BE2C (cell line): ENCODE data around the gene C19orf81.

Experiments used
- DNase-seq: peaks from one replicate; pipeline ENCODE4 v3.0.0-alpha.2; 2020
- H3K27me3 ChIP-seq: fragments of 250-450 bp; sonication (Bioruptor Pico); 2 replicates; pipeline ENCODE4 v1.5.1; 2020; ENCODE audit warnings: mild to moderate bottlenecking
- H3K36me3 ChIP-seq: fragments of 250-450 bp; sonication (Bioruptor Pico); 2 replicates; pipeline ENCODE4 v1.5.1; 2020; ENCODE audit warnings: mild to moderate bottlenecking
- H3K4me1 ChIP-seq: fragments of 250-450 bp; sonication (Bioruptor Pico); 2 replicates; pipeline ENCODE4 v1.5.1; 2020
- H3K4me3 ChIP-seq: 2 replicates; pipeline ENCODE4 v1.5.1; 2011; ENCODE audit warnings: low read depth, low read length
- H3K9me3 ChIP-seq: fragments of 250-450 bp; sonication (Bioruptor Pico); 2 replicates; pipeline ENCODE4 v1.5.1; 2020
- CTCF ChIP-seq: IDR thresholded peaks from 2 replicates; pipeline ENCODE4 v1.5.1; 2012; ENCODE audit warnings: mild to moderate bottlenecking, low read depth, low read length

The C19orf81 gene

DNA sequence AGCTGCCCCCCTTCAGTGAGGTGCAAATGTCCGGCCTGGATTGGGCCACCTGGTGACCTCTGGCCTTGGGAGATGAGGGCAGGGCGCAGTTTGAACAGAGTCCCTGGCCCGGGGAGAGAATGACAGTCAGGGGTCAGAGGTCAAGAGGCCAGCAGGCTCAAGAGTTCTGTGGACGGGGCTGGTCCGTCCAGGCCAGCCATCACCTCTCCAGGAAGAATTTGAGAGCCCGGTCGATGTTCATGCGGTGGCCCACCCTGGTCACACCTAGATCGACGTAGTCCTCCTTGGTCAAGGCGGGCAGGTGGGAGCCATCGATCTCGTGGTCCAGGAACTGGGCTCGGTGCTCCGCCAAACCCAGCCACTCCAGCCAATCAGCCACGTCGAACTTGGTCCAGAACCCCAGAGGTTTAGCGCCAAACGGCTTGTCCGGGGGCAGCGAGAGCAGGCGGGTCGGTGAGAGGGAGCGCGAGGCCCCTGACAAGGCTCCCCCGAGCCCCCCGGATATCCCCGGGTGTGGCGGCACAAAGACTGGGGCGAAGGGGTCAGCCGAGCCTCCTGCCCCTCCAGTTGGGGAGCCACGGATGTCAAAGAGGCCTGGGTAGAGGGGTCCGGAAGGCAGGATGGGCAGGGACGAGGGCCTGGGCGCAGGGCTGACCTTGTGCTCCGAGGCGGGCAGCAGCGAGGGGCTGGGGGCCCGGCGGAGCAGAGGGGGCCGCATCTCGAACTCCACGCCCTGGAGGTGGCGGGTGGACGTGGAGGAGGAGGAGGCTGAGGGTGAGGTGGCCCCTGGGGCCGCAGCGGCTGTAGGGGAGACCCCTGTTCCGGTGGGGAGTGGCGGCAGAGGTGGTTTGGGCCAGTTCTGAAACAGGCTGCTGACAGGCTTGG, 12.8 kb downstream of the C19orf81 start:
- Histone ChIP-seq H3K9me3 (no peaks in the 10 kb centered on the region), H3K4me3 (no peak overlapping the region), H3K4me1 (no peaks in the 10 kb centered on the region), H3K36me3 (peaks cover 3% of the 10 kb centered on the region), H3K27me3 (no peaks in the 10 kb centered on the region)
- DNase-seq: no peak
- TF ChIP-seq CTCF: no peak

DNA sequence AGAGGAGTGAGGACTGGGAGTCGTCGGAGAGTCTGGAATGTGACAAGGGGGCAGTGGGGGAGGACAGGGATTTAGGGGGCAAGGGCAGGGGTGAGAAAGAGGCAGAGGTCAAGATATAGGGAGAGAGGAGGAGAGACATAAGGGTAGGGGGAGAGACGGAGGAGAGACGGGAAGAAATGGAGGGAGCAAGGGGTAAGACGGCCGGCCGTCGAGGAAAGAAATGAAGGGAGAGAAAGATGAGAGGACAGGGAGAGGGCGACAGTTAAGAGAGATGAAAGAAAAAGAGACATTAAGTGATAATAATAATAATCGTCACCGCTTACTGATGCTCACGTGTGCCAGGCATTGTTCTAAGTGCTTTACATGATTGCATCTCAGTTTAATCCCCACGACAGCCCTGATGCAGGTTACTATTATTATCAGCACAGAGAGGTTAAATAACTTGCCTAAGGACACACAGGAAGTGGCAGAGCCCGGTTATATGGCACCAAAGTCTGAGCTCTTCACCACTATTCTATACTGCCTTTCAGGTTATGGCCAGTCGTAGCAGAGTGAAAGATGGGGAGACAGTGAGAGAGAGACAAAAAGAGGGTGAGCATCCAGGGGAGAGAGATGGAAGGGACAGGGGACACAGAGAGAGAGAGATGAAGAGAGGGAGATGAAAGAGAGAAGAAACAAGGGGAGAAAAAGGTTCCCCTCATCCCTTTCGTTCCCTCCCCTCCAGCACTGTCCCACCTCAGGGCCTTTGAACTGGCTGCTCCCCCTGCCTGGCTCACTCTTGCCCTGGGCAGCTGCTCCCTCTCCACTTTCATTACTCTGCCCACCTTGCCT, 13.6 kb downstream of the C19orf81 start:
- H3K4me3 ChIP-seq: no peak overlapping the region
- peaks cover 3% of the 10 kb centered on the region for H3K36me3 ChIP-seq
- no peak for DNase-seq
- no peak for TF ChIP-seq CTCF
- H3K4me1 ChIP-seq: no peaks in the 10 kb centered on the region
- no peaks in the 10 kb centered on the region for H3K27me3 ChIP-seq
- H3K9me3 ChIP-seq: no peaks in the 10 kb centered on the region

DNA sequence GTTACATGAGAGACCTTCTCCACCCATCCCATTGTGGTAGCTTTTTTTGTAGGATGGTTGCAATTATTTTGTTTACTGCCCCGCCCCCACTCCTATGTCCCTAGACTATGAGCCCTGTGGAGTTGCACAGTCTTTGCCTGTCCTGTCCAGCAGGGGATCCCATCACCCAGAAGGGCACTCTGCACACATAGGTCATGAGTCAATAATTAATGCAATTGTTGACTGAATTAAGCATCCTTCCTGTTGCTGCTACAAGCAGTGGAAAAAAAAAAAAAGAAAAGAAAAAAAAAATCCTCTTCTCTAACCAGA, 14.2 kb downstream of the C19orf81 start:
- Histone ChIP-seq H3K4me3 (no peak overlapping the region), H3K27me3 (no peaks in the 10 kb centered on the region), H3K9me3 (no peaks in the 10 kb centered on the region), H3K36me3 (peaks cover 3% of the 10 kb centered on the region), H3K4me1 (no peaks in the 10 kb centered on the region)
- TF ChIP-seq CTCF: peak; percentile 59
- DNase-seq: peak; percentile 48

- H3K36me3 ChIP-seq: peaks cover 3% of the 10 kb centered on the region
- H3K27me3 ChIP-seq: no peaks in the 10 kb centered on the region
- H3K4me3 ChIP-seq: no peak overlapping the region
- H3K4me1 ChIP-seq: no peaks in the 10 kb centered on the region
- DNase-seq: no peak
- TF ChIP-seq CTCF: no peak
- H3K9me3 ChIP-seq: no peaks in the 10 kb centered on the region
Observed at GRCh38 chr19:50664204-50664603, 15.0 kb downstream of the C19orf81 start.

DNA sequence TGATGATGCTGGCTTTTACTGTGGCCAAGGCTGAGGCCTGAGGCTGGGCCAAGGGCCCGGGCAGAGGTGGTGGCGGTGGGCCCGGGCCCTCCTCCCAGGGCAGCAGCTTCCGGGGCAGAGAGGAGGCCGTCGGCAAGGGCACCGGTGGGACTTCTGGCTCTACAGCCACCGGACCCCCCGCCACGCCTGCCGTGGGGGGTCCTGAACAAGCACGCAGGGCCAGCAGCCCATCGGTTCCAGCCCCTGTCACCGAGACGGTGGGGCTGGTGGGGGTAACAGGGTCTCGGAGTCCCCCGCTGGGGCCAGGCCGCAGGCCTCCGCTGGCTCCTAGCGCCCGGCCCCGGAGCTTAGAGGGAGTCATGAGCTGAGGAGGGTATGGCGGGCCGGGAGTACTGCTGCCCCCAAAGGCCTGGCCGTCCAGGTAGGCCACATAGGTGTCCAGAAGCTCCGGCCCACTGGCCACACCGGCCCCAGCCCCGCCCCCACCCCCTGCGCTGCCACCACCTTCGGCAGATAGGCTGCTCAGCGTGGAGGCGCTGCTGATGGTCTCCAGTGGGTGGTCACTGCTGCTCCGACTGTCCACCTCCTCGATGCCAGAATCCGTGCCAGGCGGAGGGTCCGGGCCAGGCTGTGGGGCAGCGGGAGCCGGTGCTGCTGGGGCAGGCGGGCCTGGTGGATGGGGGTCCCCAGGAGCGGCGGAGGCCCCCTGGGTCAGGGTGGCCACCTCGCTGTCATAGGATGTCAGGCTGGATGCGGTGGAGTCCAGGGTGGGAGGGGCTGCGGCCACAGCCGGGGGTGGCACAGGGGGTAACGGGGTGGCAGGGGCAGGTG, 17.3 kb downstream of the C19orf81 start:
- Histone ChIP-seq H3K36me3 (peaks cover 3% of the 10 kb centered on the region), H3K9me3 (no peaks in the 10 kb centered on the region), H3K4me1 (no peaks in the 10 kb centered on the region), H3K27me3 (no peaks in the 10 kb centered on the region), H3K4me3 (no peak overlapping the region)
- no peak for DNase-seq
- no peak for TF ChIP-seq CTCF
